Gastrocnemius medialis (tissue), 4 donors: ENCODE measurements around the gene TIAM2. TPM values are rescaled to one million over a fixed set of nuclear protein-coding genes. Genes with fewer than 3 reads are reported as not detected.
"Not testable (repeated sequence)": the region's sequence is repeated elsewhere in the genome, so short reads cannot be mapped to it uniquely, and the experiment has no call there.

Source experiments
- ATAC-seq, 2 donors: fragments of 150-250 bp; one replicate each; pipeline ENCODE4 v1.9.1; 2016
- DNase-seq, 2 donors: peaks; one replicate each; pipeline ENCODE4 v3.0.0-alpha.2; 2019
- H3K27ac ChIP-seq, 4 donors: fragments of 200-600 bp; sonication (generic); 1 replicate in 1 of 4; 2 replicates in 3 of 4; pipeline ENCODE4 v1.5.1; 2016 to 2018; ENCODE audit warnings: mild to moderate bottlenecking in 2 of 4, moderate library complexity in 1 of 4
- H3K27me3 ChIP-seq, 3 donors: fragments of 200-600 bp; sonication (generic) in 2 of 3; 1 replicate in 1 of 3; 2 replicates in 2 of 3; pipeline versions ENCODE4 v1.5.1 to v1.6.0; 2016 to 2019; ENCODE audit warnings: mild to moderate bottlenecking in 1 of 3, moderate library complexity in 1 of 3
- H3K36me3 ChIP-seq, 2 donors: fragments of 200-600 bp; sonication (generic) in 1 of 2; one replicate each; pipeline ENCODE4 v1.5.1; 2017 to 2018
- H3K4me1 ChIP-seq, 2 donors: fragments of 200-600 bp; sonication (generic) in 1 of 2; one replicate each; pipeline ENCODE4 v1.5.1; 2016 to 2017; ENCODE audit warnings: mild to moderate bottlenecking in 2 of 2
- H3K4me3 ChIP-seq, 4 donors: fragments of 200-600 bp; sonication (generic) in 3 of 4; 1 replicate in 1 of 4; 2 replicates in 3 of 4; pipeline ENCODE4 v1.5.1; 2016 to 2019; ENCODE audit warnings: mild to moderate bottlenecking in 2 of 4
- H3K9me3 ChIP-seq, 3 donors: fragments of 200-600 bp; sonication (generic) in 2 of 3; 1 replicate in 1 of 3; 2 replicates in 2 of 3; pipeline ENCODE4 v1.5.1; 2016 to 2019
- POLR2A ChIP-seq, 2 donors: fragments of 450-650 bp; IDR thresholded peaks; one replicate each; pipeline ENCODE4 v1.6.1; 2017; ENCODE audit warnings: antibody characterized with exemption in 2 of 2, mild to moderate bottlenecking in 2 of 2, moderate library complexity in 2 of 2
- in situ Hi-C, 4 donors: fragments of 200-750 bp; cut with MboI; loops; one replicate each; pipeline versions ENCODE4 v1.15.0 to v1.8.0; 2017; ENCODE audit warnings: low sequenced_read_pairs in 4 of 4
- intact Hi-C: fragments of 100-400 bp; cut with DNase I; formaldehyde crosslinking; loops from one replicate; pipeline ENCODE4 v1.15.1; 2023; ENCODE audit warnings: low total_unique reads
- total RNA-seq, 4 donors: library from RNA; depleted of rRNA; stranded (reverse); fragments of >200 nt; gene quantifications; one replicate each; pipeline versions ENCODE4 v1.1.0 to v1.2.3, GENCODE V29; 2016
- TF ChIP-seq, protein P1 (sequence below), 5 experiments: fragments of 450-650 bp in 3 of 5; fragments of 200-600 bp in 2 of 5; sonication (generic) in 2 of 5; IDR thresholded peaks in 4 of 5; conservative IDR thresholded peaks in 1 of 5; 1 replicate in 4 of 5; 2 replicates in 1 of 5; pipeline ENCODE4 v1.5.1; 2016 to 2019; ENCODE audit warnings: antibody characterized with exemption in 5 of 5, mild to moderate bottlenecking in 3 of 5, moderate library complexity in 3 of 5

TIAM2 gene
- total RNA-seq, 4 donors from 2014 or later, result 4.4 to 18.8 (median 13.6) TPM

DNA sequence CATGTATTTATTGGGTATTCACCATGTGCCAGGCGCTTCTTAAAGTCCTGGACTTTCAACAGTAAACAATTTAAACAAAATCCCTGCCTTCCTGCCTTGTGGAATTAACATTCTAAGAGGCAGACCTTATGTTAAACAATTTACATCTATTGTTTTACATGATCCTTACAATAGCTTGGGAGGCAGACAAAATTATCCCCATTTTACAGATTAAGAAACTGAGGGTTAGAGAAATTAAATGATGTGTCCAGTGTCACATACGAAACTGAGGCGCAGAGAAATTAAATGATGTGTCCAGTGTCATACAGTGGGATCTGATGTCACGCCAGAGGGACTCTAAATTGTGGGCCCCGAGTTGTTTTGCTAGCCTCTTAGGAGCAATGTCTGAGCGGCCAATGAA, 105.5 kb downstream of the TIAM2 start:
- ATAC-seq, result no peak
- Histone ChIP-seq H3K4me3 (peak overlapping the region in 1 of 4 donors; percentile 24), H3K27me3 (no peaks in the 10 kb centered on the region), H3K9me3 (no peaks in the 10 kb centered on the region), H3K4me1 (no peaks in the 10 kb centered on the region), H3K27ac (no peak overlapping the region), H3K36me3 (no peaks in the 10 kb centered on the region)
- no peak for TF ChIP-seq POLR2A (IDR thresholded peaks at IDR 0.05)
- TF ChIP-seq, protein P1, sequence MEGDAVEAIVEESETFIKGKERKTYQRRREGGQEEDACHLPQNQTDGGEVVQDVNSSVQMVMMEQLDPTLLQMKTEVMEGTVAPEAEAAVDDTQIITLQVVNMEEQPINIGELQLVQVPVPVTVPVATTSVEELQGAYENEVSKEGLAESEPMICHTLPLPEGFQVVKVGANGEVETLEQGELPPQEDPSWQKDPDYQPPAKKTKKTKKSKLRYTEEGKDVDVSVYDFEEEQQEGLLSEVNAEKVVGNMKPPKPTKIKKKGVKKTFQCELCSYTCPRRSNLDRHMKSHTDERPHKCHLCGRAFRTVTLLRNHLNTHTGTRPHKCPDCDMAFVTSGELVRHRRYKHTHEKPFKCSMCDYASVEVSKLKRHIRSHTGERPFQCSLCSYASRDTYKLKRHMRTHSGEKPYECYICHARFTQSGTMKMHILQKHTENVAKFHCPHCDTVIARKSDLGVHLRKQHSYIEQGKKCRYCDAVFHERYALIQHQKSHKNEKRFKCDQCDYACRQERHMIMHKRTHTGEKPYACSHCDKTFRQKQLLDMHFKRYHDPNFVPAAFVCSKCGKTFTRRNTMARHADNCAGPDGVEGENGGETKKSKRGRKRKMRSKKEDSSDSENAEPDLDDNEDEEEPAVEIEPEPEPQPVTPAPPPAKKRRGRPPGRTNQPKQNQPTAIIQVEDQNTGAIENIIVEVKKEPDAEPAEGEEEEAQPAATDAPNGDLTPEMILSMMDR (IDR thresholded peaks at IDR 0.05 in 4 of 5, conservative IDR thresholded peaks at IDR 0.05 in 1 of 5), result no peak
- in situ Hi-C loops (no loop called here), intact Hi-C loops (no loop called here)
- no peak for DNase-seq

DNA sequence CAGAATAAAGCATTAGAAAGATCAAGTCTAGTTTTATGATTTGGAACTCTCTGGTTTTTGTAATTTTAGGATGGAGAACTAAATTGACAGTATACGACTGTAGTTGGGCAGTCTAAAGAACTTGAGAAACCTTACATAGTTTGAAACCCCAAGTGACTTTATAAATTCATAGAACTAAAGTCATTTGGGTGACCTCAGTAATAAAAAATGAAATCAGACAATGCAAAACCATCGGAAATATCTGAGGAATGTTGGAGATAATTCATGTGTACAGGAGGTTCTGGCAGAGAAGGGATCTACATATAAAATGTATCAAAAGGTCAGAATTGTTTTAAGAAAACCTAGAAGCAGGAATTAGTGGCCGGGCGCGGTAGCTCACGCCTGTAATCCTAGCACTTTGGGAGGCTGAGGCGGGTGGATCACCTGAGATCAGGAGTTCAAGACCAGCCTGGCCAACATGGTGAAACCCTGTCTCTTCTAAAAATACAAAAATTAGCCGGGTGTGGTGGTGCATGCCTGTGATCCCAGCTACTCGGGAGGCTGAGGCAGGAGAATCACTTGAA, 108.0 kb downstream of the TIAM2 start:
- ATAC-seq, H3K27me3 ChIP-seq, H3K36me3 ChIP-seq, DNase-seq, H3K27ac ChIP-seq, H3K4me3 ChIP-seq, H3K9me3 ChIP-seq, in situ Hi-C loops, intact Hi-C loops, H3K4me1 ChIP-seq: not testable (repeated sequence)

DNA sequence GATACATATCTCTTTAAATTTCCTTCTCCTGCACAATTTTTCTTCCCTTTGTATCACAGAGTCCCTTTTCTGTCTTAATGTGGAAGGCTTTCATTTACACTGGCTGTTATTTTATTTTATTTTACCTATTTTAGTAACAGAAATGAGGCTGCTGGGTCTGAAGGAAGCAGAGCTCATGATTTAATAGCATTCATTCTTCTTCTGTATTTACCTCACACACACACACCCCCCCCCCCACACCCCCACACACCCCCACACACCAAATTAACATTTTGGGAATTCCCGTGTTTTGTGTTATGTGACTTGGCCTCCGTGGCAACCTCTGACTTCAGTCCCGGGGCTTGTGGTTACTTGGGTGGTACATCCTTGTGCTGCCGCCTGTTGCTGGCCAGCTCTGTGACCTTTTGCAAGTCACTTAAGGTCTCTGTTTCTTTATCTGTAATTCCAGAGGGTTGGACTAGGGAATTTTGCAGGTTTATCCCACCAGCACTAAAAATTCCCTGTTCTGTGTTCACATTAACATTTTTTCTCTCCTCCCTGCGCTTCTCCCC, 108.8 kb downstream of the TIAM2 start:
- DNase-seq (no peak), ATAC-seq (no peak)
- Histone ChIP-seq H3K4me1 (peaks cover 4 to 8% of the 10 kb centered on the region in 2 donors), H3K27me3 (no peaks in the 10 kb centered on the region), H3K36me3 (no peaks in the 10 kb centered on the region), H3K9me3 (no peaks in the 10 kb centered on the region), H3K4me3 (no peak overlapping the region), H3K27ac (no peak overlapping the region)
- in situ Hi-C loops (no loop called here), intact Hi-C loops (no loop called here)
- TF ChIP-seq POLR2A (IDR thresholded peaks at IDR 0.05), result no peak
- TF ChIP-seq, protein P1 (IDR thresholded peaks at IDR 0.05 in 4 of 5, conservative IDR thresholded peaks at IDR 0.05 in 1 of 5), result no peak

DNA sequence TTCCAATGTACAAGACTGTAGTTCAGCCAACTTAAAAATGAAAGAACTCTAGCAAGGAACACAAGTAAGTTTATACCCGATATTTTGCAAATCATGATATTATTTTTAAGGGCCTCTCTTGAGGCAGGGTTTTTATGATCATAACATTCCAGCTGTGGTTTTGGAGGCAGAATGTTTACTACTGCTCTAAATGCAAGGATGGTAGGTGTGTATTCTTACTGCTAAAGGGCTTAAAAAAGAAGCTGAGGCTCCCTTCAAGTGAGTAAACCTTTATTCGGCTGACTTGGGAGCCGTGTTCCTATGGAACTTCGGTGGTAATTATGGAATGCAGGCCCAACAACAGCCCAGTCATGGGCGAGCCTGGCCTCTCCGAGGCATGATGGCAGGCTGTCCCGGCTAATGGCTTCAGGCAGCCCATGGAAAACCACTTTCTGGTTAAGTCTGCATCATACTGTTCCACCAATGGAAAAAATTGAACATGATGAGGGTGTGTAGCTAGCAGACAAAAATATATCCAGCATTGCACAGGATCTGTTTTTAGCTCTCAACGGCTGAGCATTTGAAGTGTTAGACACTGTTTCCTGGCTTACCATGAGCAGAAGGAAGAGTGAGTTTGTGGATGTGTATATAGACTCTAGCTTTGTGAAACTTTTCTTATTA, 111.5 kb downstream of the TIAM2 start:
- peak overlapping the region; percentile 11 to 72 (median 63) for H3K27ac ChIP-seq
- H3K27me3 ChIP-seq, result no peaks in the 10 kb centered on the region
- TF ChIP-seq, protein P1 (IDR thresholded peaks at IDR 0.05 in 4 of 5, conservative IDR thresholded peaks at IDR 0.05 in 1 of 5), result no peak
- no peak for TF ChIP-seq POLR2A (IDR thresholded peaks at IDR 0.05)
- no peaks in the 10 kb centered on the region for H3K36me3 ChIP-seq
- no peaks in the 10 kb centered on the region for H3K9me3 ChIP-seq
- peaks cover 4 to 8% of the 10 kb centered on the region in 2 donors for H3K4me1 ChIP-seq
- intact Hi-C loops, result loop anchor here (5.0 kb wide), 2 partner anchors 51 to 66 kb away; no protein-coding TSS in a partner anchor
- peak overlapping the region in 3 of 4 donors; percentile 38 to 44 (median 44) for H3K4me3 ChIP-seq
- ATAC-seq, result peak; percentile 60 to 76
- DNase-seq, result no peak
- in situ Hi-C loops, result no loop called here

DNA sequence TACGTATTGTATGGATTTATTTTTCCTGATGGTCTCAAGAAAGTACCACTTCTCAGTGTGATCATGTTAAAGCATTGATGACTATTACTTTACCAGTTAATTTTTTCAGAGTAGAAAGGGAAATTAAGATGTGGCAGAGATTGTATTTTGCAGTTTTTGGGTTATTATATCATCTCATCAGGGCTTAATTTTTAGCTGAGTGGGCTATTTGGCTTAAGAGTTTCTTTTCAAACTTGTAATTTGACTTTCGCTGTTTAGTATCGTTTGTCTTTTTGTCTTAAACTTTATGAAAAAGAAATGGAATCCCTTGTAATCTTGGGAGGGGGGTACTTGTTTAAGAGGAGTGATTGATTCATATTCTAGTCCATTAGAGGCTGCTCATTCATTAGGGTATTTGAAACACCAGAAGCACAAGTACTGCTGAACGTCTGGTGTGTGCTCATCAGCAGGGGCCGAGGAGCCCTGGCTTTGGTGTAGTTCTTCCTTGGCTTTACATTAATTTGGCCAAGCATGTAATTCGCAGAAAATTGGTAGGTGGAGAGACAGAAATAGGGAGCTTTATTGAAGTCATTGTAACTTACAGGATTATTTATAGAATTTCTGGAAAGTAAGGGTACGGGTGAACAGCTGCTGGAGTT, 112.4 kb downstream of the TIAM2 start:
- intact Hi-C loops, result loop anchor here (5.0 kb wide), 2 partner anchors 50 to 65 kb away; no protein-coding TSS in a partner anchor
- peak overlapping the region in 3 of 4 donors; percentile 11 to 72 (median 68) for H3K27ac ChIP-seq

More for the DNA sequence above, 112.4 kb downstream of the TIAM2 start:
- ATAC-seq, result peak in 1 of 2 donors; percentile 50
- no peak for DNase-seq
- in situ Hi-C loops, result no loop called here
- Histone ChIP-seq H3K4me3 (peak overlapping the region; percentile 27 to 44 (median 41)), H3K4me1 (peaks cover 4 to 8% of the 10 kb centered on the region in 2 donors), H3K36me3 (no peaks in the 10 kb centered on the region), H3K9me3 (no peaks in the 10 kb centered on the region), H3K27me3 (no peaks in the 10 kb centered on the region)
- TF ChIP-seq, protein P1 (IDR thresholded peaks at IDR 0.05 in 4 of 5, conservative IDR thresholded peaks at IDR 0.05 in 1 of 5), result no peak
- no peak for TF ChIP-seq POLR2A (IDR thresholded peaks at IDR 0.05)
